ENCODE measurements around the gene ERICH6B. TPM values are rescaled to one million over a fixed set of nuclear protein-coding genes. Genes with fewer than 3 reads are reported as not detected.

ERICH6B gene
- not detected in 5 replicates for total RNA-seq (2022; extraction: Qiagen RNA extraction; ENCODE audit: low read depth)

GRCh38 chr13:45615501-45616101, at the start of gene ERICH6B:
Gene ERICH6B, minus strand, starts transcription at chr13:45615739. Its CDS starts 18,734 bp downstream, at chr13:45597005.

Other genes starting within 250 kb of the ERICH6B start
- 8.0 to 10.2 TPM (median 8.3 TPM) in 5 replicates for gene SLC25A30, start 197.4 kb downstream of the ERICH6B start, total RNA-seq (2022; extraction: Qiagen RNA extraction; ENCODE audit: low read depth)
- 11.1 to 15.4 TPM (median 14.1 TPM) in 5 replicates for gene COG3, start 150.8 kb downstream of the ERICH6B start, total RNA-seq (2022; extraction: Qiagen RNA extraction; ENCODE audit: low read depth)
- 0.03 TPM in 1 of 5 replicates, not detected in the others for gene CBY2, start 86.6 kb upstream of the ERICH6B start, total RNA-seq (2022; extraction: Qiagen RNA extraction; ENCODE audit: low read depth)
- not detected in 5 replicates for gene SIAH3, start 236.0 kb upstream of the ERICH6B start, total RNA-seq (2022; extraction: Qiagen RNA extraction; ENCODE audit: low read depth)